ENCODE measurements around the gene C5orf46. TPM values are rescaled to one million over a fixed set of nuclear protein-coding genes. Genes with fewer than 3 reads are reported as not detected.
"Not testable (repeated sequence)": the region's sequence is repeated elsewhere in the genome, so short reads cannot be mapped to it uniquely, and the experiment has no call there.

Gene C5orf46
- 10 to 100 TPM; 28.6 to 50.6 TPM for total RNA-seq

DNA sequence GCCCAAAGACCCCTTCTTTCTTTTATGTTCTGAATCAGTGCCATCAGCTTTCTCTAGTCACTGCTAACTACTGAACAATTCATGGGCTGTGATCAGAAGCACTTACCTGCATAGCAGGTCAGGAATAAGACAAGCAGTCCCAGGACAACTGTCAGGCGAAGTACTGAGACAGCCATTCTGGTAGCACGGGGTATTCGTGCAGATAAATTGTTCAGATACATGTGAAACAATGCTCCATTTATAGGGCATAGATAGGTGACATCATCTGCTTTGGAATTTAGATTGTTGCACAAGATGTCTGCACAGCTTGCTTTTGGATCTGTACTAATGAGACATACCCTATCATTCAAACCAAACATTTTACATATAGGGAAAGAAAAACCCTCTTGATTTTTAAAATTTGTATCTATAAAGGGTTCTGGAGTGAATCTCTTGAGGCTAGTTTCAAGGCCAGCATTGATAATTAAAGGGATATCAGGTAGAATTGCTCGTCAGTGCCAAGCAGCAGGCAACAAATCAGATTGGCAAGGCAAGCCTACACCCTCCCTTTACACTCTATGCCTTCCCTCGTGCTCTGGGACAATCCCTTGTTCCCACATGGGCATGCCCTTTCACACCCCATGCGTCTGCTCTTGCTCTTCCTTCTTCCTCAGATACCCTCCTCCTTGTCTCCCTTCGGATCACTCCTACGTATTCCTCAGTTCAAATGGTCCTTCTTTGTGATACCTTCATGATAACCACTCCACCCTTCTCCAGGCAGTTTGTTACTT lies at the start of gene C5orf46:
Gene C5orf46, minus strand, starts transcription at position 213 of the 770 bp plus-strand sequence. Its CDS starts 37 bp downstream, at position 176.
- H3K27me3 ChIP-seq (replicated peaks; ENCODE audit: insufficient read depth): no peaks in the 10 kb centered on the region
- H3K27ac ChIP-seq: peak within 1 kb of the TSS; percentile 72 to 94
- H3K4me3 ChIP-seq: peak within 1 kb of the TSS; percentile 51
- ATAC-seq (ENCODE audit: insufficient number of reproducible peaks, low FRiP score, low read depth): no peak
- no peaks in the 10 kb centered on the region for H3K36me3 ChIP-seq
- H3K9me3 ChIP-seq: no peaks in the 10 kb centered on the region
- DNase-seq (ENCODE audit: low spot score): no peak
- TF ChIP-seq, protein P1, sequence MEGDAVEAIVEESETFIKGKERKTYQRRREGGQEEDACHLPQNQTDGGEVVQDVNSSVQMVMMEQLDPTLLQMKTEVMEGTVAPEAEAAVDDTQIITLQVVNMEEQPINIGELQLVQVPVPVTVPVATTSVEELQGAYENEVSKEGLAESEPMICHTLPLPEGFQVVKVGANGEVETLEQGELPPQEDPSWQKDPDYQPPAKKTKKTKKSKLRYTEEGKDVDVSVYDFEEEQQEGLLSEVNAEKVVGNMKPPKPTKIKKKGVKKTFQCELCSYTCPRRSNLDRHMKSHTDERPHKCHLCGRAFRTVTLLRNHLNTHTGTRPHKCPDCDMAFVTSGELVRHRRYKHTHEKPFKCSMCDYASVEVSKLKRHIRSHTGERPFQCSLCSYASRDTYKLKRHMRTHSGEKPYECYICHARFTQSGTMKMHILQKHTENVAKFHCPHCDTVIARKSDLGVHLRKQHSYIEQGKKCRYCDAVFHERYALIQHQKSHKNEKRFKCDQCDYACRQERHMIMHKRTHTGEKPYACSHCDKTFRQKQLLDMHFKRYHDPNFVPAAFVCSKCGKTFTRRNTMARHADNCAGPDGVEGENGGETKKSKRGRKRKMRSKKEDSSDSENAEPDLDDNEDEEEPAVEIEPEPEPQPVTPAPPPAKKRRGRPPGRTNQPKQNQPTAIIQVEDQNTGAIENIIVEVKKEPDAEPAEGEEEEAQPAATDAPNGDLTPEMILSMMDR (IDR thresholded peaks at IDR 0.05): no peak
- H3K4me1 ChIP-seq (ENCODE audit: control insufficient read depth in 1 of 2, low read depth in 2 of 2): peaks cover 14 to 49% of the 10 kb centered on the region in 2 donors

DNA sequence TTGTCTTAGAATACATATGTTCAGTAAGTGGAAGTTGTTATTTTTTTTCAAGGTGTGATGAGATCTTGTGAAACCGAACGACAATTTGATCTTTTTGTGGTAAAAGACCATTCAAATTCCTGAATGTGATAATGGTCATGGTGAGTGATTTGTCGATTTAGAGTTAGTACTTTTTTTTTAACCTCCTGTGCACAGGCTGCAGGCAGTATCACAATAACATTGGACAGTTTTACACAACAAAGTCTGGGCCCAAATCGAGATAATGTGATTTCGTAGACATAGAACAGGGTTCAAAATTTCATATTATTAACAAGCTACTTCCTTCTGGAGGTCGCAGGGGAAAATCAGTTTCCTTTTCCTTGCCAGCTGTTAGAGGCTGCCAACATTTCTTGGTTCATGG lies 48.6 kb upstream of the C5orf46 start:
- Histone ChIP-seq H3K4me3 (no peak overlapping the region), H3K27ac (no peak overlapping the region), H3K4me1 (ENCODE audit: control insufficient read depth in 1 of 2, low read depth in 2 of 2) (no peaks in the 10 kb centered on the region), H3K27me3 (replicated peaks; ENCODE audit: insufficient read depth) (no peaks in the 10 kb centered on the region), H3K9me3 (no peaks in the 10 kb centered on the region), H3K36me3 (no peaks in the 10 kb centered on the region)
- ATAC-seq (ENCODE audit: insufficient number of reproducible peaks, low FRiP score, low read depth): no peak
- TF ChIP-seq, protein P1 (IDR thresholded peaks at IDR 0.05): no peak
- DNase-seq (ENCODE audit: low spot score): no peak

DNA sequence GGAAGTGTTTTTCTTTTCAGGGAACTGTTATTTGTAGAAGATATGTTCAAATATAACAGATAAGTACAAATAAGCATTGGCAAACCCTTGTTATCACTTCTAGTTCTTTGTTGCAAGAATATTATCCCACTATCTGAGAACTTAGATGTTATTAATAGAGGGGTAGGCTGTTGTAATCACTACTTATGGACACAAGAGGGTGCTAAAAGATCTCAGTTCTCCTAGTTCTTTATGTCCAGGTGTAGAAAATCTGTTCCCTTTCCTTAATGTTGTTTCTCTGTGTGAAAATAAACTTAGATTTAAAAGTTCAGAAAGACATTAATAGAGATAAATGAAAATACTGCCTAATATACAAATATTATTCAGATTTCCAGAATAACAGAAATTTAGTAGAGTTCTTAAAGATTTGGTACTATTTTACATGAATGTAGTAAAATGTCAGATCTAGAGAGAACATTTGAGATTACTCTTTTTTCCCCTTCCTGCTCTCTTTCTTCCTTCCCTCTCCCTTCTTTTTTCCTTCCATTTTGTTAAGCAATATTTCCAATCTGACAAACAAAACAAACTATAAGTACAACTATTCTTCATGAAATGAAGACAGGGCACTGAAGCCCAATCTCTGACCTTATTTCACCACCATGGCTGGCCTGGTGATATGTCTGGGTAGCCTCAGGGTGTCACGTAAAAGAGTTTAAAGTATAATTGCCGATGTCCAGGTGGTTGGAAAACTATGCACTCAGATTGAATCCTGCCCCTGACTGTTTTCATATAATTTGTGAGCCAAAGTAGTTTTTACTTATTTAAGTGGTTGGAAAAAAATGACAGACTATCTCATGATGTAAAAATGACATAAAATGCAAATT lies 43.6 kb upstream of the C5orf46 start:
- H3K9me3 ChIP-seq: no peaks in the 10 kb centered on the region
- H3K4me3 ChIP-seq: no peak overlapping the region
- TF ChIP-seq, protein P1 (IDR thresholded peaks at IDR 0.05): peak; percentile 49
- DNase-seq (ENCODE audit: low spot score) (no peak), ATAC-seq (ENCODE audit: insufficient number of reproducible peaks, low FRiP score, low read depth) (no peak)
- H3K36me3 ChIP-seq: no peaks in the 10 kb centered on the region
- no peaks in the 10 kb centered on the region for H3K27me3 ChIP-seq (replicated peaks; ENCODE audit: insufficient read depth)
- no peak overlapping the region for H3K27ac ChIP-seq
- H3K4me1 ChIP-seq (ENCODE audit: control insufficient read depth in 1 of 2, low read depth in 2 of 2): no peaks in the 10 kb centered on the region

GRCh38 chr5:147946658-147947274 lies 40.4 kb upstream of the C5orf46 start:
- H3K27ac ChIP-seq; ATAC-seq (ENCODE audit: insufficient number of reproducible peaks, low FRiP score, low read depth); DNase-seq (ENCODE audit: low spot score); H3K4me1 ChIP-seq (ENCODE audit: control insufficient read depth in 1 of 2, low read depth in 2 of 2); H3K9me3 ChIP-seq; H3K36me3 ChIP-seq; H3K4me3 ChIP-seq; H3K27me3 ChIP-seq (replicated peaks; ENCODE audit: insufficient read depth): not testable (repeated sequence)

DNA sequence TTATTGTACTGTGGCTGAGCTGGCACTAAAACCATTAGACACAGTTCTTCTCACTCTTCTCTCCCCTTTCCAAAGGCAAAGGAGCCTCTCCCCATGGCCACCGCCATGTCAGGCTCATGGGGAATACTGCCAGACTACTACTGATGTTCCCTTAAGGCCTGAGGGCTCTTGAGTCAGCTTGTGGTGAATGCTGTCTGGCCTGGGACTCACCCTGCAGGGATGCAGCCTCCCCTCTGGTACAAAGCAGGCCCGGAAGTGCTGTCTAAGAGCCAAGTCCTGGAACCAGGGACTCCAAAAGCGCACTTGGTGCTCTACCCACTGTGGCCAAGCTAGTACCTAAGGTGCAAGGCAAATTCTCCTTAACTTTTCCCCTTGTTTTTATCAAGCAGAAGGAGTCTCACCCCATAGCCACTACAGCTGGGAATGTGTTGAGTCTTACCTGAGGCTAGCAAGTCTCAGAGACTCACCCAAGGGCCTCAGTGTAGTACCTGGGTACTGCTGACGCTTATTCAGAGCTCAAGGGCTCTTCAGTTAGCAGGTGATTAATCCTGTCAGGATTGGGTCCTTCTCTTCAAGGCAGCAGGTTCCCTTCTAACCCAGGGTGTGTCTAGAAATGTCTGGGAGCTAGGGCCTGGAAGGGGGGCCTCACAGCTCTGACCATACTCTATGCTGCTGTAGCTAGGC lies 33.2 kb upstream of the C5orf46 start:
- Histone ChIP-seq H3K36me3 (no peaks in the 10 kb centered on the region), H3K27me3 (replicated peaks; ENCODE audit: insufficient read depth) (no peaks in the 10 kb centered on the region), H3K9me3 (no peaks in the 10 kb centered on the region), H3K4me1 (ENCODE audit: control insufficient read depth in 1 of 2, low read depth in 2 of 2) (peaks cover 0 to 3% of the 10 kb centered on the region in 2 donors), H3K4me3 (no peak overlapping the region), H3K27ac (no peak overlapping the region)
- TF ChIP-seq, protein P1 (IDR thresholded peaks at IDR 0.05): no peak
- DNase-seq (ENCODE audit: low spot score) (no peak), ATAC-seq (ENCODE audit: insufficient number of reproducible peaks, low FRiP score, low read depth) (no peak)
